CD4-positive, alpha-beta T cell treated with Interleukin-15 for 1 hour (primary cell): Measurements from ENCODE around the gene NSD1.
"Not testable (repeated sequence)": the region's sequence is repeated elsewhere in the genome, so short reads cannot be mapped to it uniquely, and the experiment has no call there.

Experiments used
- DNase-seq: peaks from one replicate; pipeline ENCODE4 v3.0.0-alpha.2; 2020

Gene NSD1

GRCh38 chr5:177232358-177232757, 98.8 kb downstream of the NSD1 start:
- no peak for DNase-seq

DNA sequence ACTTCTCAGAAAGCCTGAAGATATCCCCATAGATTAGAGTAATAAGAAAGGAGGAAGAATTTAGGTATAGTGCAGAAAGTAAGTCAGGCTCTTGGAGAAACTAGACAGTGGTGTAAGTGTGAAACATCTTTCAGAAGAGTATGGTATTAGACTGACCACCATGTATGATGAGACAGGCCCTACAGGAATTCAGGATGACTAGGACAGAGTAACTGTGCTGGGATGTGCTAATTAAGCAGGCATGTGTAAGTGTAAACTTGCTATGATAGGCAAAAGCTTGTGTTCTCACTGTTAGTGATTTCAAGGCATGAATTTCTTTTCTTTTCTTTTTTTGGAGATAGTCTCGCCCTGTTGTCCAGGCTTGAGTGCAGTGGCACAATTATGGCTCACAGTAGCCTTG, 99.2 kb downstream of the NSD1 start:
- DNase-seq = no peak

DNA sequence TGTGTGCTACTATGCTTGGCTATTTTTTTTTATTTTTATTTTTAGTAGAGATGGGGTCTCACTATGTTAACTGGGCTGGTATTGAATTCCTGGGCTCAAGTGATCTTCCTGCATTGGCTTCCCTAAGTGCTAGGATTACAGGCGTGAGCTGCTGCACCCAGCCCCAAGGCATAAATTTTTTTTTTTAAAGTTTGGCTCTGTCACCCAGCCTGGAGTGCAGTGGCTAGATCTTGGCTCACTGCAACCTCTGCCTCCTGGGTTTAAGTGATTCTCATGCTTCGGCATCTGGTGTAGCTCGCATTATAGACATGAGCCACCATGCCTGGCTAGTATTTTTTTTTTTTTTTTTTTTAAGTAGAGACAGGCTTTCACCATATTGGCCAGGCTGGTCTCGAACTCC, 99.6 kb downstream of the NSD1 start:
- DNase-seq = no peak

DNA sequence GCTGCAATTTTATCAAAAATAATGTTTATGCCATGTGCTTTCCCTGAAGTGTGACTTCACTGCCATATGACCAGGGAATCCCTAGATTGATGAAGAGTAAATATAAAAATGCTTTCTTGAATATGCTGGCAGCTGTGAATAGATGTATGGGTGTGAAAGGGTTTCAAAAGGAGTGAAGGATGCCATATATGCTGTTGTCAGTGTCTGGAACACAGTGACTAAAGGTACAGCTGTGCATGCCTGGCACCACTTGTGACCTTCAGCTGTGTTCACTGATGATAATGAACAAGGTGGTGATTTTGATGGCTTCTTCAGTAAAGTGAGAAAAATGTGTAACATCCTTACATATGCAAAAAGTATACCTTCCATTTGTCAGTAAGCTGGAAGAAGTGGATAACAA, 100.2 kb downstream of the NSD1 start:
- no peak for DNase-seq

- DNase-seq = no peak
Observed at GRCh38 chr5:177234841-177235240, 101.3 kb downstream of the NSD1 start.

DNA sequence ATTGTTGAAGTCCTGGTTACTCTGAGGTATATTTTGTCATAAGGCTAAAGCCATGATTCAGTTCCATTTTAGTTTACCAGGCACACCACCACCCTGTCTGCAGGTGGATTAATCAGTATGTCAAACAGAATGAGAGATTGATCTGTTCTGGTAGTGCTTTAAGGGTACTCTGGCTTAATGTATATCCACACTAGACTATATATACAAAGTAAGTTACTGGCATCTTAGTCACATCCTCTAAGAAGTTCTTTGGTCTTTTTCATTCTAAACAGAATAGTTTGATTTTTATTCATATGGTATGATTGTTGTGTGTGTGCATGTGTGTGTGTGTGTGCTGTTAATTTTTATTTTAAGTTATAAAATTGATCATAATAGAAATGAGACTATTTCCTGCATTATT, 108.2 kb downstream of the NSD1 start:
- DNase-seq = no peak

DNA sequence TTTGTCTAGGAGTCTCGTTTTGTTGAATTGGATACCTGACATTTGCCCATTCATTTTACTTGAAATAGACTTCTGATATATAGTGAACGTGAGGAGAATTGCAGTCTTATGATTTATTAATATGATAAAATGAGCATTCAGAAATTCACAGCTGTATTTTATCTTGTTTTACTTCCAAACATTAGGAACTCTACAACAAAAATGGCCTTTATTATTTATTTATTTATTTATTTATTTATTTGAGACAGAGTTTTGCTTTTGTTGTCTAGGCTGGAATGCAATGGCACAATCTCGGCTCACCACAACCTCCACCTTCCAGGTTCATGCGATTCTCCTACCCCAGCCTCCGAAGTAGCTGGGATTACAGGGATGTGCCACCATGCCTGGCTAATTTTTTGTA, 108.7 kb downstream of the NSD1 start:
- DNase-seq = no peak

- DNase-seq = no peak
Observed at GRCh38 chr5:177249761-177250537, 116.4 kb downstream of the NSD1 start.

DNA sequence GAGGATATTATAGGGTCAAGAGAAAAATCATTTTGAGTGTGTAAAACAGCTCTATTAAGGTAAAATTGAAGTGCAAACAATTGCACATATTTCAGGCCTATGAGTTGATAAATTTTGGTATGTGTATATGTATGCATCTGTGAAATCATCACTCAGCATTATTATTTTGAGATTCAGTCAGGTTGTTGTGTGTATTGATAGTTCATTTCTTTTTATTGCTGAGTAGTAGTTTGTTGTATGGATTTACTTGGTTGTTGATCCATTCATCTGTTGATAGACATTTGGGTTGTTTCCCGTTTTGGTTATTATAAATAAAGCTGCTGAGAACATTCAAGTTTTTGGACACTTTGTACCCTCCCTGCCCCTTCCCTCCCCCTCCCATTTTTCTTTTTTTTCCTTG, 119.7 kb downstream of the NSD1 start:
- DNase-seq = no peak

- DNase-seq = no peak
Observed at GRCh38 chr5:177256296-177256695, 122.7 kb downstream of the NSD1 start.

GRCh38 chr5:177258711-177259110, 125.1 kb downstream of the NSD1 start:
- not testable (repeated sequence) for DNase-seq

GRCh38 chr5:177260961-177261360, 127.4 kb downstream of the NSD1 start:
- no peak for DNase-seq

DNA sequence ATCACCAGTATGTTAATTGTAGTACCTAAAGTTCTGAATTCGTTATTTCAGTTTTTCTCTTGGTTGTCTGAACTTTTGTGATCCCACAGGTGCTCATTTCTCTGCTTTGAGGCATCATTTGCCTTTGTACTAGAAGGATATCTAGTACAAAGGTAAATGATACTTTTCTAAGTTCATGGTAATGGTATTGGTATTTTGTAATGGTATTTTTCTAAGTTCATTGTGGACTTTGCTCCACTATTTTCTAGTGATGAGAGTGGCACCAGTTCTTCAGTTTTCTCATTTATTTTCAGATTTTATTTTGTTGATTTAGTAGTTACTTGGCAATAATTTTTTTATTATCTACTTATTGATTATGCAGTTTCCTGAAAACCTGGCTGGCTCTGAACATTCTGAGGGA, 127.9 kb downstream of the NSD1 start:
- no peak for DNase-seq

DNA sequence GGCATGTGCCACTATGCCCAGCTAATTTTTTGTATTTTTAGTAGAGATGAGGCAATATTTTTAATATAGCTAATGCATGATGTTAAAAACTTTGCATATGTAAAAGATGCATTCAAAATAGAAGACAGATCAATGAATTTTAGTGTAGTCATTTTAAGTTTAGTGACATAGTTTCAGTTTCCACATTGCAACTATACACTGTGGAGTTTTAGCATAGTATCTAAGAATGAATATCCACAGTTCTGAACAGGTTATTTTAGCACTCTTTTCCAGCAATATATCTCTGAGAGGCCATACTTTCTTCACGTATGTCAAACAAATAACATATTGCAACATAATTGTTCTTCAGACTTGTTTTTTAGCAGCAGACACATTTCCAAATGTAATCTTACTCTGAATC, 130.6 kb downstream of the NSD1 start:
- DNase-seq = no peak

DNA sequence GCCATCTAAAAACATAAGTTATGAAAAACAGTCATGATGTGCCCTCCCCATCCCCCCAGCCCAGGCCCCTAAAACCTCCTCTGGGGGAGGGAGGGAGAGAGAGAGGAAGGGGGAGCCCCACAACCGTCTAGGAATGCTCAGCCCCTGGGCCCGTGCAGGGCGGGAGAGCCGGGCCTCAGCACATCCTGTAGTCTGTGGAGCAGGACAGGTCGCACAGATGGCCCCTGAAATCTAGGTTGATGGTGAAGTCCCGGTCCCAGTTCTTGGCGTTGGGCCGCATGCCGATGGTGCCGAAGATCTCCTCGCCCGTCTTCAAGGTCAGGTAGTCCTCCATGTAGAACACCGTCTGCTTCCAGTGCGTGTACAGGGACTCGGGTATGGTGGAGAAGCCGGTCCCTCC, 131.8 kb downstream of the NSD1 start:
- no peak for DNase-seq

GRCh38 chr5:177269232-177269895, 135.8 kb downstream of the NSD1 start:
- DNase-seq = no peak

DNA sequence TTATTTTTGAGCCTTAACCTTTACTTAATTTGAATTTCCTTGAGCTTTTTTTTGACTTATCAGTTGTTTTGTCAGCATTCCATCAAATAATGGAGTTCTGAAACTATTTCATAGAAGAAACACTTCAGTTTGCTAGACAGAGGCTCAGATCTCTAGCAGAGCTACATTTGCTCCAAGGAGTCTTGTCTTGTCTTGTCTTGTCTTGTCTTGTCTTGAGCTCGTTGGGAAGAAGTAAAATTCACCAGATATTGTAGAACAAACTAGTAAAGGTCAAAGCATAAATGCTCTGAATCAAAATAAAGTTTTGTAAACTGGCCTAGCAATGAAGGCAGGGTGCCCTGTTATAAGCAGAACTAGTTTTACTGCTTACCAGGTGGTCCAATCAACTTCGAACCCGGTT, 136.4 kb downstream of the NSD1 start:
- DNase-seq = no peak

- no peak for DNase-seq
Observed at GRCh38 chr5:177270653-177271052, 137.1 kb downstream of the NSD1 start.

GRCh38 chr5:177271113-177271512, 137.5 kb downstream of the NSD1 start:
- no peak for DNase-seq

- DNase-seq = no peak
Observed at GRCh38 chr5:177275883-177276282, 142.3 kb downstream of the NSD1 start.

DNA sequence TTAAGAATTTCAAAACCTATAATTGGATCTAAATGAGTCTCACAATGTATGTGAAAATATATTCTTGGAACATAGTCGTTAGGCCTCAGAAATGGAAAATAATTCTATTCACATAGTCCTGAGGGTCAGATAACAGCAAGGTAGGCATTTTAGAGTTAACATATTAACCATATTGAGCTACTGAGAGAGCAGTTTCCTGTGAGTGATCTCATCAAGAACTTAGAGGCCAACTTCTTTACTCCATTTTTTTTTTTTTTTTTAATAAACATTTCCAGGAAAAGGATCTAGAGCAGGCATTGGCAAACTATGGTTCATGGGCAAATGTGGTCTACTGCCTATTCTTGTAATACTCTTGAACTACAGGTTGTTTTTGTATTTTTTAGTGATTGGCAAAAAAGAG, 143.3 kb downstream of the NSD1 start:
- DNase-seq = no peak

DNA sequence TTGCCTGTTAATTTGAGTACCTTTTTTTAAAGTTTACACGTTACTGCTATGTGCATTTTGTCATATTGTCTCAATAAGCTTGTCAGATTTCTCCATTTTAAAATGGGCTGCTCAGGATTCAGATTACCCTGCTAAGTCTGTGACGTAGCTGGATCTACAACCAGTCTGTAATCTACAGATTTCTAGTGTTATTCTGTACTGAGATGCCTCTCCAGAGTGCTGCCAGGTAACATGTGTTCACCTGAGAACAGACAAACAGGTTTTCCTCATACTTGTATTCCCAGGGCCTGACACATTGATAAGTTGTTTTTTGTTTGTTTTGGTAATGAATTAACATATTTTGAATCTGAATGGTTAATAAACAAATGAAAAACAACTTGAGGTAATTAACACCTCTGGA, 154.6 kb downstream of the NSD1 start:
- DNase-seq = no peak

GRCh38 chr5:177290816-177291596, 157.4 kb downstream of the NSD1 start:
- no peak for DNase-seq

GRCh38 chr5:177291735-177292134, 158.2 kb downstream of the NSD1 start:
- no peak for DNase-seq
